ENCODE data around the gene RNF150.
"Not testable (repeated sequence)": the region's sequence is repeated elsewhere in the genome, so short reads cannot be mapped to it uniquely, and the experiment has no call there.

The RNF150 gene

GRCh38 chr4:141133146-141133998 is at the start of gene RNF150:
RNF150 (minus strand) TSS chr4:141133469.
- peak; percentile 40 for DNase-seq

DNA sequence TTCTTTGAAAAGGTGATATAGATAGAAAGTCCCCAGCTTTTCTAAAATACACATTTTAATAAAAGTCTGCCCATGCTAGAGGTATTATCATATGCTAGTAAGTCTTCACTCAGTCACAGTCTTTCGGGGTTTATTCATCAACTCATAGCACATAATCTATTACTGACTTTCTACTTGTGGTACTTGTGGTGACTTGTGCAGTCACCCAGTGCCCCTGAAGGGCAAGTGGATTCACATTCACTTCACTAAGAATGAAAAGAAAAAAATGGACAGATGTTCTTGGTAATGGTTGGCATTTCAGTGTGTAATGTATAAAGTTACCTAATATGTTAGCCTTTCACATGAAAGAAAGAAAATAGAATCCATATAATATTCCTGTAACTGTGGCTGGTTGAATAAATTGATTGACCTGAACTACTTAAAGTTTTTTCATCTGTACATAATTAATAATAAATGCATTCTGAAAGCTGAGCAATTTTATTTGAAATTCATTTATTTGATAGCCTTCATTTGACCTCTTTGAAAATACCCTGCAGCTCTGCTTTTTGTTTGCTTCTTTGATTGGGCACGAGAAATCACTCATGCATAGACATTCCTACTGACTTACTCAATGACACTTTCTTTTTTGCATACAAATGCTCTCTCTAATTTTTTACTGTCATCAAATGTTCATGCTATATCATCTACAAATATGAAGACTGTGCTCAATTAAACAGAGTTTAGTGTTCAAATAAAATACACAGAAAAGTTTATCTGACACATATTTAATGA is 47.9 kb upstream of the RNF150 start:
- no peak for DNase-seq

DNA sequence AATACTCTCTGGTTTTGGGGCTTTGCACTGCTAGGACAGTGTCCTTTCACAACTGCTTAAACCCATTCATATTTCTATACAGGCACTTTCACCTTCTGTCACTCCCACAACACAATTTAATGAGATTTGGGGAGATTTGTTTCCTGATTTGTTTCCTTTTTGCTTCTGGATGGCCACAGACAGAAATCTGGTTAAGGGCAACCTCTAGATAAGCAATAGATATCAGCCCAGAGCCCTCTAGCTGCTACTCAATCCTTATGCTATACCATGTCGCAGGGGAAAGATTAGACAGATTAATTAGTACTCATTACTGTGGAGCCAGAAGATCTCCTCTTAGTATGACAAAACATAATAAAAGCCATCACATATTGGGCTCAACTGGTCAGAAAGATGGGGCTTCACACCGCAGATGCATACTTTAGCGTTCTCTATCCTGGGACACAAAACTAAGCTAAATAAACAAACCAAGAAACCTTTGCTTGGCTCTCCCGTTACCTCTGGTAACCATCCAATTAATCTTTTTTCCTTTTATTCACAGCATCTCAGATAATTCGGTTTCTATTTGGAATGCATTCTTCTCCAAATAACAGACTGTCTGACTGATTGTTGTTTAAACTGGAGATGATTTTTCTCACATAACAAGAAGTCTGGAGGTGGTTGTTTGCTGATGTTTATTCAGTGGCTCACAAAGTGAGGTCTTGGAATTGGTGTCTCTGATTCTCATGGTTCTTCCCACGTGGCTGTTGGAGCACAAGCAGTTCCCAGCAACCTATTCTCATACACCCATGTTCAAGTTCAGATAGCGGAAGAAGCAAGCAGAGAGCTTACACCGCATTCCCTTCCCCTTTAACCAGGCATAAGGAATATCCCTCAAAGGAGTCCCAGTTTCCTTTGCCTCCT is 46.5 kb upstream of the RNF150 start:
- DNase-seq, result no peak

DNA sequence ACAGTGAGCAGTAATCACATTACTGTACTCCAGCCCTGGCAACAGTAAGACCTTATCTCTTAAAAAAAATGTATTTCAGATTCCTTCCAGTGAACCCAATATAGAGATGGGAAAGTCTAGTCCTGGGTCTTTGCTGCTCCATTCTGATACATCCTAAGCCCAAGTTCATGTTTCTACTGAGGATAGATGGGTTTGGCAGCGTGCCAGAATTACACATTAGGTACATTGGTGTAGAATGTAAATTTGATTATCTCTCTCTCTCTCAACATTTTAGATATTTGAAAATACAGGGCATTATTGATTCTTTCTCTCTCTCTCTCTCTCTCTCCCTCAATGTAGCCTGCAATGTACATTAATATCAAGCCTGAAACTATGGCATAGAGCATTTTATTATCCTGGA is 43.9 kb upstream of the RNF150 start:
- DNase-seq, result no peak

DNA sequence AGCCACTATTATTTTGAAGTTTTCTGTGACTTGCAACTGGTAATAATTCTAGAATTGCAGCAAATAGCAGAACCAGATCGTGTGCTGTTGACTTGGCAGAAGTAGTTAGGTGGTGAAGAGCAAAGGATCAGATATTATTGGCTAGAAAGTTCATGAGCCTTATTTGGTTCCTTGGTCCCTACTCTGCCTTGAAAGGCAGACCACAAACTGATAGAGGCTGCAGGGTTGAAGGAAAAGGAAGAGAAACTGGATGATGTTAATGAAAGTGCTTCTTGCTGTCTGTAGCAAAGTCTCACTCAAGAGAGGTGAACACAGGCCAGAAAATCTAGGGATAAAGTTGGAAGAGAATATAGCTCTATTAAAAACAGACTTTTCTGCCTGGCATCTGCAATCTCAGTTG is 41.2 kb upstream of the RNF150 start:
- DNase-seq, result no peak

GRCh38 chr4:141170671-141171070 is 37.4 kb upstream of the RNF150 start:
- DNase-seq, result no peak

DNA sequence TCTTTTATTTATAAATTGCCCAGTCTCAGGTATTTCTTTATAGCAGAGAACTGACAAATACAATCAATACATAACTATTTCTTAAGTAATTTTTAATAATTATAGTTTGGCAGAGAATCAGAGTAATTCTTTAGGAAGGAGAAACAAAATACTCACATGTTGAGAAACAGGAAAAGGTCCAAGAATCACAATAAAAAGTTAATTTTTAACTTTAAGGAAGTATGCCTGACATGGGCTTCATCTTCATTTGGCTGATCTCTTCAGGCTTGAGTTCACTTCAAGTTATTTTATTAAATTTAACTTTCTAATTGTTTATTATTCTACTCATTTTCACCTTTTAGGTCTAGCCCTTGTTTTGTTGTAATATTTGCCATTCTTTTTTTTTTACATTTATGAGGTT is 36.1 kb upstream of the RNF150 start:
- no peak for DNase-seq

- not testable (repeated sequence) for DNase-seq
These were observed 31.7 kb upstream of the RNF150 start for GRCh38 chr4:141165001-141165400.

DNA sequence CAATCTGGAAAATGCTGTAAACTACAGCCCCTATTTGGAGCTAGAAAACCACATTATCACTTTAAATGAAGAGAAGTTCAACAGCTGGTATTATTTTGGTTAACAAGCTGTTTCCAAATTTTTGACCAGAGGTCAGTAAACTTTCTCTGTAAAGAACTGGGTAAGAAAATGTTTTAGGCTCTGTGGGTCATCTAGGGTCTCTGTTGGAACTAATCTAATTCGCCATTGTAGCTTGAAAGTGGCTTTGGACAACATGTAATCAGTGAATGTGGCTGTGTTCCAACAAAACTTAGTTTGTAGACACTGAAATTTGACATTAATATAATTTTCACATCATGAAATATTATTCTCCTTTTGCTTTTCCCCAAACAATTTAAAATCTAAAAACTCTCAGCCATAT is 25.8 kb upstream of the RNF150 start:
- DNase-seq, result no peak

DNA sequence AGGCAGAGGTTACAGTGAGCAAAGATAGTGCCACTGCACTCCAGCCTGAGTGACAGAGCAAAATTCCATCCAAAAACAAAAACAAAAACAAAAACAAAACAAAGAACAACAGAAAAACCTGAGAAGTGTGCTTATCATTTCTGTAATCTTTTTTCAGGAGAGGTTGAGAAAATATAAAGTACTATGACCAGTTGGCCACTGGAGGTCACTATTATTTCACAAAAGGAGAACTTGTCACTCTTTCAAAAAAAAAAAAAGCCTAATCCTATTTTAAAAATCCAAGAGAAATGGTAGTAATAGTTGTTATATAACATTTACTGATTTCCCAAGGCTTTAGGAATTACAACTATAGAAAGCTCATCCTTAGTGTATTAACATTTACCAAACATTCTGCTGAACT is 24.9 kb upstream of the RNF150 start:
- peak; percentile 18 for DNase-seq

- DNase-seq, result no peak
These were observed 22.3 kb upstream of the RNF150 start for GRCh38 chr4:141155586-141155985.

GRCh38 chr4:141154725-141155124 is 21.5 kb upstream of the RNF150 start:
- no peak for DNase-seq

DNA sequence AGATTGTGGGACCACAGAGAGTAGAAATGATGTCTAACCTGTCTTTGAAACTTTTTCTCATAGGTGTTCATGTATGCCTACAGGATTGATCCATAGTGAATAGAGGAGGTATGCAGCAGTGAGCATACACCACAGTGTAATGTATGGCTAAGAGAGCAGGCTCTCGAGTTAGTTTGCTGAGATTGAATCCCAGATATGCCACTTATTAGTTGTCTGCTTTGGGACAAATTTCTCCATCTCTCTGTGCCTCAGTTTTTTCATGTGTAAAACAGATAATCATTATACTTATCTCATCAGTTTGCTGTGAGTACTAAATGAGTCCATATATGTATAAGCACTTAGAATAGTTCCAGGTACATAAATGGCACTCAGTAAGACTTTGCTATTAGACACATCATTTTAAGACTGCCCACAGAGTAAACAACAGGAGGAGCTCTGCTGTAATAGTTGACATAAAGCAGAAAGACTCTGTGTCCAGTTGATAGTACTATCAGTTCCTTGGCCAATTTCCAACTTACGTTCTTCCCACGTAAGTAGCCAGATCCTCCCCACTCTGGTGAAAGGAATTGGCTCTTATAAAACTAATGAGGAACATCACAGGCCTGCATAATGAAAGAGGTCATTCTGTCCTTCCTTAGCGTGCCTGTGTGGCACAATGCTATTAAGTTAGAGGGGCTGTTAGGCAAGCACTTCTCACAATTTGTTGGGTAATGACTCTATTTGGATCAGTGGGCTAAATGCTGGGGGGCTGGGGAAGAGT is 20.7 kb upstream of the RNF150 start:
- DNase-seq, result no peak

- DNase-seq, result no peak
These were observed 10.9 kb upstream of the RNF150 start for GRCh38 chr4:141144207-141144606.

DNA sequence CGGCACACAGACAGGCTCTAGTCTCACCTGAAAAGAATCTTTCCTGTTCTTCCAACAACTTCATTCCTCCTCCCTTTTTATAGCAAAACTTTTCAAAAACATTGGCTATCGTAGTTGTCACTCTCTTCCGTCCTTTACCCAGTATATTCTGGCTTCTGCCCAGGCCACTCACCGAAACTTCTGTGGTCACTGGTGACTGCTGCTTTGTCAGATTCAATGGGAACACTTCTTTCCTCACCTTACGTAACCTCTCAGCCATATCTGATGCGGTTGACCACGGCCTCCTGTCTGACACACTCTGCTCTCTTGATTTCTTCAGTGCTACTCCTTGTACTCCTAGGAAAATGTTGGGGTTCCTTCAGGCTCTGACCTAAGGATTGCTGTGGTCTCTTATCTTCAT is 9.2 kb upstream of the RNF150 start:
- peak; percentile 63 for DNase-seq

- no peak for DNase-seq
These were observed 7.3 kb upstream of the RNF150 start for GRCh38 chr4:141140391-141141200.

DNA sequence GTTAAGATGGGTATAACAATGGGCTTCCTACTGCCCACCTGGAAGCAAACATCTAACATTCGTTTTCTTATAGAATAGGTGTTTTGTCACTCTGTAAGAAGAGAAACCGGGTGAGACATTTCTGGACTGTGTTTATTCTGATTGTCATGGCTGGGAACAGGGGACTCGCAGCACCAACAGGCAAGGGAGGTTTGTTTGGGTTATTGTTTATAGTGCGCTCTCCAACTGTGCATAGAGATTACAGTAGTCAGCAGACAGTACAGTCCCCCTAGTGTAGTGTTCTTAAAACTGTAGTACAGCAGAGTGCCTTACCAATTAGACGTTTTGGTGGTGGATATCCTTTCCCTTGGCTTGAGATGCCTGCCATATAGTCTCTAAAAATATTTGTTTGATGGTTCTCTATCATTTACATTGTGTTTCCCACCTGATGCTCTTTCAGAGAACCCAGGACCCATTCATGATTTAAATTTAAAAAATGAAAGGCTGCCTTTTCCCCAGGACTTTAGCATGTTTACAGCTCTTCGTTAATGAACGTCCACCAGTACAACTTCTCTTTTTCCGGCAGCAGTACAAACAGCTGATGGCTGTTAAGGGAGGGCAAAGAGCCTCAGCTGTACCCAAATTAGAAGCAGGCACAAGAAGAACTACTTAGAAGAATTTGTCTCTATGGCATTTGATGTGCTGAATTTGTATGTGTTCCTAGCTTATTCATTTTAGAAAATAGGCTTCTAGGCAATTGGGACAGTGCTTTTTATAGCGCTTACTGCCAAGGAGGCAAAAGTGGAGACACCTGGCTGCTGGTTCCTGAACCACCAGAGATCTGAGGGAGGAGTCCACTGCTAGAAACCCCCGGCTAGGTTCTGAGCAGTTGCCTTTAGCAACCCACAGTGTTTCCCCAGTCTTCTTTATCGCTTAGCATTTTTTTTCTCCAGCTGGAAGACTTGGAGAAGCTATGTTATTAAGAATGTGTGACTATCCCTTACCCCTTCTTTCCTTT is 1.0 kb upstream of the RNF150 start:
- no peak for DNase-seq

DNA sequence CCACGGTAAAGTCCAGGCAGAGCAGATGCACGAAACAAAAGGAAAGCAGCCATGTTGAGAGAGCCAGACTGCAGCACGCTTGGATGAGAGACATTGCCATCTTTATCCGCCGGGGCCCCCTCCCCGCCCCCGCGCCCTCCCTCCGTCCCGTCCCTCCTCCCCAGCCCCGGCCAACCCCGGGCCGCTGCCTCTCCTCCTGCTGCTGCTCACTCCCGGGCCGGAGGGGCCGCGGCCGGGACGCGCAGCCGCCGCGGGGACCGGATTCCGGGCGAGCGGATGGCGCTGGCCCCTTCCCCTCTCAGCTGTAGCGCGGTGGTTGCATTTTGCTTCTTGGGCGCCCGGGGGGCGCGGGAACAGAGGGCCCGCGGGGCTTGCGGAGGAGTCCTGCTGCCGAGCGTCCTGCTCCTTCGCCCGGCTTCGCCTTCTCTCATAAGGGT is 542 bp downstream of the RNF150 start:
- no peak for DNase-seq

- no peak for DNase-seq
These were observed 1.1 kb downstream of the RNF150 start for GRCh38 chr4:141132072-141132708.

GRCh38 chr4:141131723-141132071 is 1.6 kb downstream of the RNF150 start:
- no peak for DNase-seq
